Testis (tissue), 2 donors: ENCODE data around the gene DENND6B.

Experiments
- CTCF ChIP-seq, 3 experiments: fragments of 450-650 bp in 2 of 3; fragments of 200-600 bp in 1 of 3; sonication (generic) in 1 of 3; IDR thresholded peaks; one replicate each; pipeline ENCODE4 v1.5.1; 2016 to 2019; ENCODE audit warnings: antibody characterized with exemption in 3 of 3, mild to moderate bottlenecking in 2 of 3, moderate library complexity in 1 of 3
- POLR2A ChIP-seq: fragments of 450-650 bp; IDR thresholded peaks from one replicate; pipeline ENCODE4 v1.6.1; 2017; ENCODE audit warnings: antibody characterized with exemption, mild to moderate bottlenecking, moderate library complexity

- TF ChIP-seq POLR2A, result no peak
- TF ChIP-seq CTCF (IDR thresholded peaks at IDR 0.05), result peak in 1 of 3 experiments; percentile 17
Measured at GRCh38 chr22:50267591-50268390, 59.0 kb downstream of the DENND6B start.
